MCF 10A (cell line): Measurements from ENCODE around the gene SMARCA5. TPM values are rescaled to one million over a fixed set of nuclear protein-coding genes. Genes with fewer than 3 reads are reported as not detected.

ENCODE experiments used
- BruUV-seq: library from RNA; stranded (reverse); fragments of 400-500 nt; replicated peaks from 2 replicates; lab custom pipeline; 2021; lab: Mats Ljungman, UMichigan
- CTCF ChIA-PET: fragments of 300-600 bp; sonication (Branson Sonifier 250); formaldehyde crosslinking; extraction: SDS; loops from one replicate; lab custom pipeline; 2021; ENCODE audit warnings: antibody characterized with exemption, inconsistent platforms; lab: Yijun Ruan, JAX
- POLR2A ChIA-PET: fragments of 300-600, 350-650 bp; sonication (Branson Sonifier 250); formaldehyde crosslinking; extraction: SDS; loops from one replicate; lab custom pipeline; 2020; ENCODE audit warnings: antibody characterized with exemption, inconsistent platforms; lab: Yijun Ruan, JAX
- DNase-seq: peaks from one replicate; pipeline ENCODE4 v3.0.0-alpha.2; 2018; ENCODE audit not compliant: unreplicated experiment
- H3K27ac Mint-ChIP-seq: one replicate; pipeline ENCODE4 v1.8.0; 2022; ENCODE audit warnings: mild to moderate bottlenecking, low read depth, mixed read lengths; ENCODE audit not compliant: unreplicated experiment
- H3K27me3 Mint-ChIP-seq: one replicate; pipeline ENCODE4 v1.8.0; 2022; ENCODE audit warnings: mixed read lengths; ENCODE audit not compliant: insufficient read depth, unreplicated experiment
- H3K36me3 Mint-ChIP-seq: one replicate; pipeline ENCODE4 v1.8.0; 2022; ENCODE audit warnings: mild to moderate bottlenecking, moderate library complexity, mixed read lengths; ENCODE audit not compliant: insufficient read depth, unreplicated experiment
- H3K4me1 Mint-ChIP-seq: one replicate; pipeline ENCODE4 v1.8.0; 2022; ENCODE audit warnings: mixed read lengths; ENCODE audit not compliant: insufficient read depth, unreplicated experiment
- H3K4me3 Mint-ChIP-seq: one replicate; pipeline ENCODE4 v1.8.0; 2022; ENCODE audit warnings: mild to moderate bottlenecking, moderate library complexity, mixed read lengths; ENCODE audit not compliant: unreplicated experiment
- H3K9me3 Mint-ChIP-seq: one replicate; pipeline ENCODE4 v1.8.0; 2022; ENCODE audit warnings: mixed read lengths; ENCODE audit not compliant: unreplicated experiment
- CTCF ChIP-seq: fragments of 200-600 bp; IDR thresholded peaks from one replicate; pipeline ENCODE4 v1.8.0; 2022; ENCODE audit warnings: antibody characterized with exemption, mild to moderate bottlenecking; ENCODE audit not compliant: unreplicated experiment
- intact Hi-C: fragments of 100-400 bp; cut with micrococcal nuclease; formaldehyde crosslinking; loops from 2 replicates; pipeline ENCODE4 v1.14.1; 2022
- total RNA-seq: library from RNA; stranded (reverse); gene quantifications from 2 replicates; pipeline ENCODE4 v1.2.3, GENCODE V29; 2022

SMARCA5 gene
- total RNA-seq, 1 experiment from 2014 or later = 49.0 TPM

GRCh38 chr4:143489106-143489505 is 24.4 kb upstream of the SMARCA5 start:
- H3K4me3 Mint-ChIP-seq = no peak overlapping the region
- H3K27ac Mint-ChIP-seq = no peak overlapping the region
- intact Hi-C loops = no loop called here
- no peaks in the 10 kb centered on the region for H3K36me3 Mint-ChIP-seq
- no peak for TF ChIP-seq CTCF
- no peaks in the 10 kb centered on the region for H3K4me1 Mint-ChIP-seq
- ChIA-PET CTCF (interaction anchor here (0.7 kb wide), 2 partner anchors 22 to 207 kb away, joined by 4 to 5 read pairs; no protein-coding TSS in a partner anchor), POLR2A (interaction anchor here (1.5 kb wide), 1 partner anchor 24 kb away, joined by 4 read pairs; the partner anchor contains the start of gene SMARCA5)
- no peaks in the 10 kb centered on the region for H3K27me3 Mint-ChIP-seq
- no peak for DNase-seq
- no TSS peak for BruUV-seq
- peaks cover 10% of the 10 kb centered on the region for H3K9me3 Mint-ChIP-seq

- no peak overlapping the region for H3K4me3 Mint-ChIP-seq
- no peaks in the 10 kb centered on the region for H3K27me3 Mint-ChIP-seq
- no TSS peak for BruUV-seq
- H3K27ac Mint-ChIP-seq = no peak overlapping the region
- H3K36me3 Mint-ChIP-seq = no peaks in the 10 kb centered on the region
- CTCF ChIA-PET = no interaction called here
- no peak for TF ChIP-seq CTCF
- no peaks in the 10 kb centered on the region for H3K4me1 Mint-ChIP-seq
- intact Hi-C loops = no loop called here
- no peaks in the 10 kb centered on the region for H3K9me3 Mint-ChIP-seq
- POLR2A ChIA-PET = no interaction called here
- DNase-seq = no peak
These were observed 15.5 kb upstream of the SMARCA5 start for GRCh38 chr4:143498021-143498420.

- H3K9me3 Mint-ChIP-seq = no peaks in the 10 kb centered on the region
These were observed 11.3 kb upstream of the SMARCA5 start for GRCh38 chr4:143502231-143502630.

GRCh38 chr4:143506031-143506430 is 7.5 kb upstream of the SMARCA5 start:
- H3K27me3 Mint-ChIP-seq = peaks cover 28% of the 10 kb centered on the region

More at GRCh38 chr4:143502231-143502630, 11.3 kb upstream of the SMARCA5 start:
- ChIA-PET POLR2A (no interaction called here), CTCF (interaction anchor here (0.7 to 1.7 kb wide), 2 partner anchors 10 to 11 kb away, joined by 3 to 6 read pairs; no protein-coding TSS in a partner anchor)
- Mint-ChIP-seq H3K4me3 (no peak overlapping the region), H3K27me3 (no peaks in the 10 kb centered on the region), H3K4me1 (no peaks in the 10 kb centered on the region), H3K36me3 (no peaks in the 10 kb centered on the region), H3K27ac (no peak overlapping the region)
- intact Hi-C loops = no loop called here
- no peak for TF ChIP-seq CTCF
- DNase-seq = no peak
- no TSS peak for BruUV-seq

More at GRCh38 chr4:143506031-143506430, 7.5 kb upstream of the SMARCA5 start:
- ChIA-PET POLR2A (no interaction called here), CTCF (no interaction called here)
- BruUV-seq = no TSS peak
- H3K36me3 Mint-ChIP-seq = no peaks in the 10 kb centered on the region
- H3K4me3 Mint-ChIP-seq = no peak overlapping the region
- no peaks in the 10 kb centered on the region for H3K4me1 Mint-ChIP-seq
- H3K27ac Mint-ChIP-seq = no peak overlapping the region
- no peak for DNase-seq
- TF ChIP-seq CTCF = no peak
- intact Hi-C loops = no loop called here
- H3K9me3 Mint-ChIP-seq = no peaks in the 10 kb centered on the region
